T-helper 22 cell (primary cell): Measurements from ENCODE around the gene CRYBB3.
"Not testable (repeated sequence)": the region's sequence is repeated elsewhere in the genome, so short reads cannot be mapped to it uniquely, and the experiment has no call there.

Experiments
- DNase-seq: peaks from one replicate; pipeline ENCODE4 v3.0.0-alpha.2; 2020; ENCODE audit warnings: low read depth

Gene CRYBB3

GRCh38 chr22:25176175-25176574, 23.5 kb upstream of the CRYBB3 start:
- DNase-seq: no peak

GRCh38 chr22:25176799-25177198, 22.9 kb upstream of the CRYBB3 start:
- no peak for DNase-seq

GRCh38 chr22:25177226-25177625, 22.4 kb upstream of the CRYBB3 start:
- no peak for DNase-seq

GRCh38 chr22:25177895-25178294, 21.8 kb upstream of the CRYBB3 start:
- DNase-seq: no peak

- not testable (repeated sequence) for DNase-seq
Measured at GRCh38 chr22:25178348-25178747, 21.3 kb upstream of the CRYBB3 start.

- not testable (repeated sequence) for DNase-seq
Measured at GRCh38 chr22:25178869-25179631, 20.6 kb upstream of the CRYBB3 start.

- DNase-seq: no peak
Measured at GRCh38 chr22:25182131-25183110, 17.2 kb upstream of the CRYBB3 start.

- DNase-seq: no peak
Measured at GRCh38 chr22:25183949-25184619, 15.6 kb upstream of the CRYBB3 start.

- DNase-seq: no peak
Measured at GRCh38 chr22:25186140-25186539, 13.5 kb upstream of the CRYBB3 start.

GRCh38 chr22:25187469-25187868, 12.2 kb upstream of the CRYBB3 start:
- DNase-seq: no peak

- DNase-seq: no peak
Measured at GRCh38 chr22:25192406-25192805, 7.3 kb upstream of the CRYBB3 start.

- no peak for DNase-seq
Measured at GRCh38 chr22:25193130-25193529, 6.5 kb upstream of the CRYBB3 start.

- DNase-seq: no peak
Measured at GRCh38 chr22:25193548-25193947, 6.1 kb upstream of the CRYBB3 start.

- DNase-seq: no peak
Measured at GRCh38 chr22:25196326-25196725, 3.3 kb upstream of the CRYBB3 start.

- no peak for DNase-seq
Measured at GRCh38 chr22:25197340-25197739, 2.3 kb upstream of the CRYBB3 start.

- no peak for DNase-seq
Measured at GRCh38 chr22:25200967-25201366, 1.3 kb downstream of the CRYBB3 start.

- DNase-seq: no peak
Measured at GRCh38 chr22:25201557-25202273, 2.1 kb downstream of the CRYBB3 start.

GRCh38 chr22:25202290-25202921, 2.7 kb downstream of the CRYBB3 start:
- DNase-seq: no peak

- no peak for DNase-seq
Measured at GRCh38 chr22:25203082-25203481, 3.4 kb downstream of the CRYBB3 start.

- DNase-seq: not testable (repeated sequence)
Measured at GRCh38 chr22:25204547-25204946, 4.9 kb downstream of the CRYBB3 start.

- DNase-seq: no peak
Measured at GRCh38 chr22:25205847-25206246, 6.2 kb downstream of the CRYBB3 start.
